HFF-Myc (cell line): ENCODE measurements around the gene LHX2.
"Not testable (repeated sequence)": the region's sequence is repeated elsewhere in the genome, so short reads cannot be mapped to it uniquely, and the experiment has no call there.

Experiments used
- DNase-seq: peaks from one replicate; pipeline ENCODE4 v3.0.0-alpha.2; 2011; ENCODE audit warnings: low read depth; ENCODE audit errors: extremely low read depth
- H3K4me3 ChIP-seq: replicated peaks from 2 replicates; pipeline ENCODE4 v1.5.1; 2011; ENCODE audit warnings: low read depth, mild to moderate bottlenecking, control low read depth, low read length
- TF ChIP-seq, protein P1 (sequence below): IDR thresholded peaks from 2 replicates; pipeline ENCODE4 v1.5.1; 2012; ENCODE audit warnings: mild to moderate bottlenecking, low read depth, low read length, control low read depth; ENCODE audit errors: missing control alignments

Gene LHX2

DNA sequence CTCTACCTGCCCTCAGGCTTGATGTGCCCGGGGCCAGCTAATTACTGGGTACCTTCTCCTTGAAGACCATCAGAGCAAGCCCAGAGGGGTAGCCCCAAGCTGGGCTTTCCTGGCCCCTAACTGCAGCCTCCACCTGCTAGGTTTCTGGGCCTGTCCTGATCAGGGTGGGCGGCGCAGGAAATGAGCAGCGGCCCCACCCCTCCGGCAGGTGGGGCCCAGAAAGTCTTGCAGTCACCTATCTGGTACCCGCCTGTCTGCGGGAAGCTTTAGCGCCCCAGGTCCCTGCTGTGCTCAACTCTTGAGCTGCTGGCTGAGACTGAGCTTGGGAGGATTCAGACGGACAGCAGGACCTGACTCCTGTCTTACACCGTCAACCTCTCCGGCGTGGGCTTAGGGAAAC lies 37.1 kb upstream of the LHX2 start:
- TF ChIP-seq, protein P1, sequence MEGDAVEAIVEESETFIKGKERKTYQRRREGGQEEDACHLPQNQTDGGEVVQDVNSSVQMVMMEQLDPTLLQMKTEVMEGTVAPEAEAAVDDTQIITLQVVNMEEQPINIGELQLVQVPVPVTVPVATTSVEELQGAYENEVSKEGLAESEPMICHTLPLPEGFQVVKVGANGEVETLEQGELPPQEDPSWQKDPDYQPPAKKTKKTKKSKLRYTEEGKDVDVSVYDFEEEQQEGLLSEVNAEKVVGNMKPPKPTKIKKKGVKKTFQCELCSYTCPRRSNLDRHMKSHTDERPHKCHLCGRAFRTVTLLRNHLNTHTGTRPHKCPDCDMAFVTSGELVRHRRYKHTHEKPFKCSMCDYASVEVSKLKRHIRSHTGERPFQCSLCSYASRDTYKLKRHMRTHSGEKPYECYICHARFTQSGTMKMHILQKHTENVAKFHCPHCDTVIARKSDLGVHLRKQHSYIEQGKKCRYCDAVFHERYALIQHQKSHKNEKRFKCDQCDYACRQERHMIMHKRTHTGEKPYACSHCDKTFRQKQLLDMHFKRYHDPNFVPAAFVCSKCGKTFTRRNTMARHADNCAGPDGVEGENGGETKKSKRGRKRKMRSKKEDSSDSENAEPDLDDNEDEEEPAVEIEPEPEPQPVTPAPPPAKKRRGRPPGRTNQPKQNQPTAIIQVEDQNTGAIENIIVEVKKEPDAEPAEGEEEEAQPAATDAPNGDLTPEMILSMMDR: no peak
- no peak for DNase-seq
- no peak overlapping the region for H3K4me3 ChIP-seq

DNA sequence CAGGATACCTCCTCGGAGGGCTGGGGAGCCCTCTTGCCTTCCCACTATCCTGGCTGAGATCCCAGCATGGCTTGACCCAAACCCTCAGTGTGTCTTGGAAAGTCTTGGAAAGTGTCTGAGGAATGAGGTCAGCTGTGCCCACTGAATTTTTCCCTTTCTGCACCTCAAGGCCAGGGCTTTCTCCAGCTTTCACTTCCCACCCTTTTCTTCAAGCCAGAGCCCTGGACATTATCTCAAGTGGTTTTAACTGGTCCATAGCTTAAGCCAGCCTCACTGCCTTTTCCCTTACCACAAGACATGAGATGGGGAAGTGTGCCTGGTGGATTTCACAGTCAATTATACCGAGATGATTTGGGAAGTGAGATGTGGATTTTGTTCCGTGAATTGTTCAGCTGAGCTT lies 35.7 kb upstream of the LHX2 start:
- H3K4me3 ChIP-seq: no peak overlapping the region
- no peak for DNase-seq
- TF ChIP-seq, protein P1: no peak

DNA sequence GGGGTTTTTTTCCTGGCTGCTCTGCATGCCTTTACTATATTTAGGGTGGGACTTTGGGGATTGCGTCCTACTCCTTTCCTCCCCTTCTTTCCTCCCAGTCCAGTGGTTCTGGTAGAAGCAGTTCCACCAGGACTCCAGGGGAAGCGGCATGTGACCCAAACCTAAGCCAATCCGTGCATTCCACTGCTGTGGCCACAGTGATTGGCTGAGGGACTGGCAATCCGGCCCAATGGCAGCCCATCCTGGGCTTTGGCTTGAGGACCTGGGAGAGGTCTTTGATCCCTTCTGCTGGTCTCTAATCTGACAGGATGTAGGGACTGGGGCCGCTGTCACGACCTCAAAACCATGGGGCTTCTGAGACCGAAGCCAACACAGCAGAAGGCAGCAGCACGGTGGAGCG lies 35.0 kb upstream of the LHX2 start:
- DNase-seq, H3K4me3 ChIP-seq: not testable (repeated sequence)

DNA sequence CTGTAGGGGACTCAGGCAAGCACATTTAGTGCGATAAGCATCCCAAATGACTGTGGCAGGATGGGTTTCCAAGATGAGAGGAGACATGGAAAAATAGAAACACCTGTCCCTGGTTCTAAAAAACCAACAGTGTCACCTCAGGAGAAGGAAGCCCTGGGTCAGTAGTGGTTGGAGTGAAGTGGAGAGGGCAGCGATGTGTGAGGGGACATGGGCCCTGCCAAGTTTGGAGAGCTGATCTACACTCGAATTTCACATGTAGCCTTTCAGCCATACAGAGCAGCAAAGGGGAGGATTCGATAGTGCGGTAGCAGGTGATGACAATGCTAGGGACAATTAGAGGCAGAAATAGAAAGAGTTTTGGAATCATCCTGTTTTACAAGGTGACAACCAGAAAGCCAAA lies 32.6 kb upstream of the LHX2 start:
- TF ChIP-seq, protein P1: no peak
- no peak overlapping the region for H3K4me3 ChIP-seq

DNA sequence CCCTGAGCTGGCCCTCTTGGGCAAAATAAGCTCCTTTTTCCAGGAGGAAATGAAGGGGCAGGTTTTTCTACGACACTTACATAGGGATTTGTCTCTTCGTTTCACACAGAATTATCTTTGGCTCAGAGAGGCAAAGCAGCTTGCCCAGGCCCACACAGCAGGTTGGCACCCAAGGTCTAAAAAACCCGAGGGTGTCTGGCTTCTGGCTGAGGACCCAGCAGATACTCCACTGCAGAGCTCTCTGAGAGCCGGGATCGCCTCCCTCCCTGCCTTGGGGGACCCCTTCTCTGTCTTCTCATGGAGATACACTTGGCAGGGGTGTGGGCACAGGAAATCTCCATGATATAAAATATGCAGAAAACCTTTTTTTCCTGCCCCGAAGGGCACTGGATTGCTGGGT lies 29.0 kb upstream of the LHX2 start:
- no peak overlapping the region for H3K4me3 ChIP-seq
- TF ChIP-seq, protein P1: no peak
- DNase-seq: no peak

More for the DNA sequence above, 32.6 kb upstream of the LHX2 start:
- no peak for DNase-seq

DNA sequence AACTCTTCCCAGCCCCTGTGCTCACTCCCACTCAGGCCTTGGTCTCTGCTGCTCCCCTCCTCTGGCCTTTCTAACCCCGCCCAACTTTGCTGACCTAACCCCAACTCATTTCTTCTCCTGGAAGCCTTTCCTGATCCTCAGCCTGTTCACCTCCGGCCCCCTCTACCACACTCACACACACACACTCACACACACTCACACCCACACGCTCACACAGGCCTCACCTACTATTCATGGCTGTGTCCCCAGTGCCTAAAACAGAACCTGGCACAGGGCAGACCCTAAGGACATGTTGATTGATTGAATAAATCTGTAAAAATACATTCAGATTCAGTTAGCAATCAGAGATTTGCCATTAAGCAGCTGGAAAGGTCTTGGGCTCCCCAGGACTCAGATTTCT lies 28.5 kb upstream of the LHX2 start:
- H3K4me3 ChIP-seq: no peak overlapping the region
- TF ChIP-seq, protein P1: no peak
- no peak for DNase-seq

DNA sequence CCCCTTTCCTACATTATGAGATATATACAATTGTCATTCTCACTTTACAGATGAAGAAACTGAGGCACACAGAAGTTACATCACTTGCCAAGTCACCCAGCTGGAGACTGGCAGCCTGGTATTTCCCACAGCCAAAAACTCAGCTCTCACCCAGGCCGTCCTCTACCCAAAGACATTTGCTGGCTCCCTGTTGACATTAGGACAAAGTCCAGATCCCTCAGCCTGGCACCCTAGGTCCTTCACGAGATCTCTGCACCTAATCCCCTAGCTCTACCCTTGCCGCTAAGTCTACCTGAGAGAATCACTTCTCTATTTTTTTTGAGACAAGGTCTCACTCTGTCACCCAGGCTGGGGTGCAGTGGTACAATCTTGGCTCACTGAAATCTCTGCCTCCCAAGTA lies 26.8 kb upstream of the LHX2 start:
- no peak for DNase-seq
- TF ChIP-seq, protein P1: no peak
- no peak overlapping the region for H3K4me3 ChIP-seq
